CMK (cell line): ENCODE data around the gene FUOM.
"Not testable (repeated sequence)": the region's sequence is repeated elsewhere in the genome, so short reads cannot be mapped to it uniquely, and the experiment has no call there.

ENCODE experiments used
- DNase-seq: peaks from one replicate; pipeline ENCODE4 v3.0.0-alpha.2; 2010; ENCODE audit warnings: low read depth

Gene FUOM

GRCh38 chr10:133328358-133329343, 29.2 kb downstream of the FUOM start:
- DNase-seq = no peak

DNA sequence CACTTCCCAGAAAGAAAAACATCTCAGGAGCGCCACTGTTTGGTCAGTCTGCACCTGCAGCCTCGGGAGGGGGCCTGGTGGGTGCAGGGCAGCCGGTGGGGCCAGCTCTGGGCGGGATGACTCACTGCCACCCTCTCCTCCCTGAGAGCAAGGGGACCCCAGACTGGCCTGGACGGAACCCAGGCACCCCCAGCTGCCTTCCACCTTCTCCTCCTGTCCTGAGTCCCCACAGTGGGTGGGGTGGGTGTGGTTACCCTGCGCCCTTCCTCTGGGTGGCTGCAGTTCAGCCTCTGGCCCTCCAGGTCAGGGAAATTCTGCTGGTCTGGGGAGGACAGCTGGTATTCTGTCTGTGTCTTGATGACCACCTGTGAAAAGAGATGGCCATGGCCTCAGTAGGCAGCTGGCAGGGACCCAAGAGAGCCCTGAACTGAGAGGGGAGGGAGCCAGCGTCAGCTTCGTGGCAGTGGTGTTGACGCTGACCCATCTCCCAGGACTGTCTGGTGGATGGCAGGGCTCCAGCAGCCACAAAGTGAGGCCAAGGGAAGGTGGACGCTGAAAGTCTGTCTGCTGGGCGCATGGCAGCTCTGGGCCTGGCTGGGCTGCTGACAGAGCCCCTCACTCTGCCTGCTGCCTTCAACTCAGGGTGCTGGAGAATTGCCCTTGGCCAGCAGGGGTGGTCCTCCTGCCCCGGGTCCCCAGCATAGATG, 30.0 kb downstream of the FUOM start:
- no peak for DNase-seq

- no peak for DNase-seq
Measured at GRCh38 chr10:133326745-133327650, 30.8 kb downstream of the FUOM start.

- DNase-seq = no peak
Measured at GRCh38 chr10:133326223-133326551, 31.6 kb downstream of the FUOM start.

DNA sequence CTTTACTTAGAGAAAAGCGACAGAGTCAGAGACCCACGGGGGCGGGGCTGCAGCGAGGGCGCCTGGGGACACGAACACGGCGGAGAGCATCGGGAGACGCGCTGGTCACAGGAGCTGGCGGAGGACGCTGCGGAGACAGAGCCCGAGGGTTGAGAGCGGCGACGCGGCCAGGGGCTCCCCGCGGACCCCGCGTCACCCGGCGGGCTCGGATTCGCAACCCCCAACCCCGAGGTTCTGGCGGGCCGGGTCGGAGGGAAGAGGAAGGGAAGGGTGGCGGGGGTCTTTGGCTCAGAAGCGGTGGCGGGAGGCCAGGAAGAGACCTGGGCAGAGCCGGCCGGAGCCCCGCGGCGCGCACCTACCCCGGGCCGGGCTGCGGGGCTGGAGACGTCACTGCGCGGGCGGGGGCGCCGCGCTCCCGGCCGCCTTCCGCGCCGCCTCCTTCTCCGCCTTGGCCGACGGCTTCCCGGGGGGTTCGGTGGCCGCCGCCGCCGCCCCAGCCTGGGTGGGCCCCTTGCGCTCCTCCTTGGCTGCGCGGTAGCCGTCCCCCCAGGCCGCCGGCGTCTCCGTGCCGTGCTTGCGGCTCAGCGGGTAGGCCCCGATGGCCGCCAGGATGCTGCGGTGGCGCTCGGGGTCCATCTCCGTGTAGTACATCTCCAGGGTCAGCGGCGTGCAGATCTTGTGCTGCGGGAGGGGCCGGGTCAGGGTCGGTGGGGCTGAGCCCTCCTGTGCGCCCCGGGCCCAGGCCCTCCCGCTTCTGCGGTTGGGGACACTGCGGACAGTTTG, 32.2 kb downstream of the FUOM start:
- no peak for DNase-seq

DNA sequence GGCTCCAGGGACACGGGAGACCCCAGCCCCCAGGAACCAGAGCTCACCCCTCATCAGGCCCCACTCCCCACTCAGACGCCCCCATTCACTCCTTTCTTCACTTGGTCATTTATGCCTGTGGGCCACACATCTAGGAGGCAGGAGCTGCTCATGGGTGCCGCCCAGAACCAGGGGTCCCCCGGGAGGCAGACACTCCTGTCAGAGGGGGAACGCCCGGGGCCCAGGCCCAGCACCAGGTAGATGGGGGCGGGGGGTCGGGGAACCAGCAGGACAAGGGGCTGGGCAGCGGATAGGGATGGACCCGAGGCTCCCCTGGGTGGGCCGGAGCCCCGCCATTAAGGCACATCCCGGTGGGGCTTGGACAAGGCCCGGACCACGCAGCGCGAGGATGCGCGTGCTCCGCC, 33.0 kb downstream of the FUOM start:
- no peak for DNase-seq

- DNase-seq = no peak
Measured at GRCh38 chr10:133324198-133324792, 33.5 kb downstream of the FUOM start.

DNA sequence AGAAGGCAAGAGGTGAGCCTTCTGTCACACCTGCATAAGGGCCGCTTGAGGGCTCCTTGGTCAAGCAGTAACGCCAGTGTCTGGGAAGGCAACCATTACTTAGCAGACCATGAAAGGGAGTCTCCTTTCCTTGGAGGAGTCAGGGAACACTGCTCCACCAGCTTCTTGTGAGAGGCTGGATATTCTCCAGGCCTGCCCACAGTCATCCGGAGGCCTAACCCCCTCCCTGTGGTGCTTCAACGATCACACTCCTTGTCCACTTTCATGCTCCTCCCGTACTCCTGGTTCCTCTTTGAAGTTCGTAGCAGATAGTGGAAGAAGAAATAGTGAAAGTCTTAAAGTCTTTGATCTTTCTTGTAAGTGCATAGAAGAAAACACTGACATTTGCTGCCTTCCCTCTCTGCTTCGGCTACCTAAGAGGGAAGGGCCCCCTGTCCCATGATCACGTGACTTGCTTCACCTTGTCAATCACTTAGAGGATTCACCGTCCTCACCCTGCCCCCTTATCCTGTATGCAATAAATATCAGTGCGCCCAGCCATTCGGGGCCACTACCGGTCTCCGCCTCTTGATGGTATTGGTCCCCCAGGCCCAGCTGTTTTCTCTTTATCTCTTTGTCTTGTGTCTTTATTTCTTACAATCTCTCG, 35.6 kb downstream of the FUOM start:
- not testable (repeated sequence) for DNase-seq

GRCh38 chr10:133320852-133321422, 36.9 kb downstream of the FUOM start:
- not testable (repeated sequence) for DNase-seq

DNA sequence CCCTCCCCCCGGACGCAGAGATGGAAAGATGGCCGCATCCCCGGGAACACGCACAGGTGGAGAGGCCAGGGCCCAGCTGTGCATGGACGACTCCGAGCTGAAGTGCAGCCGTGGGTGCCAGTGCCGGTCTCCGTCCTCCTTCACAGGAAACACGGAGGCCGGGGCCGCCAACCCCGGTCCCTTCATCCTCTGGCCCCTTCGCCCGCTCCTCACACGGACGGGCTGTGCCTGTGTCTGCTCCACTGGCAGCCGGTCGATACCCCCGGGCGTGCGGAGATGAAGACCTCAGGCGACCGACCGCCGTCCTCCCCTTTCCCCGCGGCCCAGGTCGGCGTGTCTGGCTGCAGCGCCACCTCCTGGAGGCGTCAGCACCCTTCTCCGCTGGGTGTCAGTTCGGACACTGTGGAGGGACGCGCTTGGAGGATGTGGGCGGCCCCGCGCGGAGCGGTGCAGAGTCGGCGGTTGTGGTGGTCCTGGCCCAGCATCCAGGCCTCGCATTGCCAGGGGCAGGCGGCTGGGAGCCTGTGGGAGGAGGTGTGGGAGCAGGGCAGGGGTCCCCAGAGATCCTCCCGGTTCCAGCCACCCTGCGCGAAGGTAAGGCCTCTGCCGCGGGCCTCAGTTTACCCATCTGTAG, 39.2 kb downstream of the FUOM start:
- DNase-seq = peak; percentile 60

GRCh38 chr10:133316732-133317131, 41.1 kb downstream of the FUOM start:
- no peak for DNase-seq

DNA sequence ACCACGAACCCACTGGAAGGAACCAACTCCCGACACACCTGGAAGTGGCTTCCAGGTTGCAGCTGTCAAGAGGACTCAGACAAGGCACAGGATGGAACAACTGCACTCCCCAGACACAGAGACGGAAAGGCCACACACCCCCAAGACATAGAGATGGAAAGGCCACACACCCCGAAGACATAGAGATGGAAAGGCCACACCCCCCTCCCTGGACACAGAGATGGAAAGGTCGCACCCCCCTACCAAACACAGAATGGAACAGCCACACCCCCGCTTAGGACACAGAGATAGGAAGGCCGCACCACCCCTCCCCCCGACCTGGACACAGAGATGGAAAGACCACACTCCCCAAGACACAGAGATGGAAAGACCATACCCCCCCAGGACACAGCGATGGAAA, 41.6 kb downstream of the FUOM start:
- DNase-seq = no peak

DNA sequence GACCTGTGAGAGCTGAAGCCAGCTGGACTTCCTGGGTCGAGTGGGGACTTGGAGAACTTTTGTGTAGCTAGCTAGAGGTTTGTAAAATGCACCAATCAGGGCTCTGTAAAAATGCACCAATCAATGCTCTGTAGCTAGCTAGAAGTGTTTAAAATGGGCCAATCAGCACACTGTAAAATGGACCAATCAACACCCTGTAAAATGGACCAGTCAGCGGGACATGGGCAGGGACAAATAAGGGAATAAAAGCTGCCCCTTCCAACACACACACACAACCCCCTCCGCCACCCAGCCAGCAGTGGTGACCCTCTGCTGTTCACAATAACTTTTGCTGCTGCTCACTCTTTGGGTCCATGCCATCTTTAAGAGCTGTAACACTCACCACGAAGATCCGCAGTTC, 42.0 kb downstream of the FUOM start:
- DNase-seq = no peak

DNA sequence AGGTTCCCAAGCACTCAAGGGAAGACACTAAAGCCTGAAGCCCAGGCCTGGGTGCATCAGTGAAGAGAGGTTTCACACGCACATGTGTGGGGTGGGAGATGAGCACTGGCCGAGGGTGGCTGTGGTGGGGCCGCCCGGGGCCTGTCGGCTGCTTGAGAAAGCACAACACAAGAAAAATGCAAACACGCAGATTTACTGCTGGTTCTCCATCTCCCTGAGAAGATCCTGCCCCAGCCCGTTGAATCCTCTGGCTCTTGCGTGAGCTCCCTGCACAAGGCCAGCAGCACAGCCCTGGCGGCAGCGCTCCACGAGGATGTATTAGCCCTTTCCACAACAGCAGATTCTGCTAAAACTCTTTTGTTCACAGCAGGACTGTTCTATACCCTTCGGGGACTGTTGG, 42.9 kb downstream of the FUOM start:
- no peak for DNase-seq

DNA sequence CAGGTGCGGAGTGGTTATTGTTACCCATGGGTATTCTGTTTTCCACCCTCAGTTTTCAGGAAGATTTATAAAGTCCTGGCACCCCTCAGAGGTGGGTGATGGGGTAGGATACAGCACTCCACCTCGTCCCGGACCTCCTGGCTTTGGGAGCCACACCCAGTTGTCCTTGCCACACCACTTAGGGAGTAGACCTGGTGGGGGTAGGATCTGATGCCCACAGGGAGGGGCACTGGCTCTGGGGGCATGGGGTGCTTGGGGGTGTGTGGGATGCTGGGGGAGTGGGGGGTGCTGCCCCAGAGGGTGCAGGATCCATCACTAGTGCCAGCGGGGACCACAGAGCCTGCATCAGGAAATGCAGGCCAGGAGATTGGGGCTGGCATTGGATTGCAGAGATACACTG, 44.6 kb downstream of the FUOM start:
- no peak for DNase-seq

- DNase-seq = no peak
Measured at GRCh38 chr10:133312769-133313145, 45.1 kb downstream of the FUOM start.

DNA sequence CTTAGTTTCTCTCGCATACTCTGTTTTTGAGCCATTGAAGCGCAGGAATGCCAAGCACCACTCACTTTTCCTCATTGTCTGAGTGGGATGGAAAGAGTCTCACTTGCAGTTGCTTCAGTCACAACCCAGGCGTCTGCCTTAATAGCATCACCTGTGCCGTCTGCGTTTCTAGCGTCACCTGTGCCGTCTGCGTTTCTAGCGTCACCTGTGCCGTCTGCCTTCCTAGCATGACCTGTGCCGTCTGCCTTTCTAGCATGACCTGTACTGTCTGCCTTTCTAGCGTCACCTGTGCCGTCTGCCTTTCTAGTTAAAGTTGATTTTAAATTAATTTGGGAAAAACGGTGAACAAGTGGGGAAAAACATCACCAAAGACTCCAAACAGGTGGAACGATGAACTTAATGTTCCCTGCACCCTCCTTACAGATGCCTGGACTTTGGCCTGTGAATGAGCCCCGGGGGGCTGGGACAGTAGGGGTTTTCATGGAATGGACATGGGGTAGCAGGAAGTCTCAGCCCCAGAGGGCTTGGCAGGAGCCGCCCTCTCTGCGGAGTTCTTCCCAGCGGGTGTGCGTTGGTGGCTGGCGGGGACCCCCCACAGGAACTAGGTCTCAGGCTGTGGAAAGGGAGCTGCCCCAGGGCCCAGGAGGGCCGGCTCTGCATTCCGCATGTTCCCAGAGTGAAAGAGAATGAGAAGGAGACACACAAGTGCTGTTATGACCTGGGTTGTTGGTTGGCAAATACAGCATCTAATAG, 45.6 kb downstream of the FUOM start:
- no peak for DNase-seq

- no peak for DNase-seq
Measured at GRCh38 chr10:133311570-133311969, 46.2 kb downstream of the FUOM start.

GRCh38 chr10:133310789-133311188, 47.0 kb downstream of the FUOM start:
- no peak for DNase-seq
